ENCODE data around the gene TERF2IP. TPM values are rescaled to one million over a fixed set of nuclear protein-coding genes. Genes with fewer than 3 reads are reported as not detected.

Gene TERF2IP
- total and polyA plus RNA-seq, 9 of the 15 experiments (the other 6 are each of a cell fraction or from before 2014, with no cell fraction given) = 14.5 to 64.2 (median 47.0) TPM

DNA sequence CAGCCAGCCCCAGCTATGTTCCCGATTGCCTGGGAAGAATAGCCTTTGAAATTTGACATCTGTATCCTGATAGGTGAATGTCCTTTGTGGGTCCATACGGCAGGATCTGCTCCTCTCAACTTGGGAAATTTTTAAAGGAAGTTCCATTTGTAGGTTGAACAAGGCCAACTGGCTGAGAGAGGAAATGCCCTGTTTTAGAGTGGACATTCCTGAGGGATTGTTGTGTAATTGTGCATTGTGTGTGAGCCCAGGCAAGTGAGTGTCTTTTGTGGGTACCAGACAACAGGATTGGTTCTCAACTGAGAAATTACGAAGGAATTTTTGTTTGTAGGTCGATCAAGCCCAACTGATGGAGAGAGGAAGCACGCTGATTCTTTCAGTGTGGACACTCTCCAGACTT lies 31.8 kb downstream of the TERF2IP start:
- FAIRE-seq (no peak), DNase-seq (ENCODE audit: extremely low read depth in 1 of 4, low spot score in 3 of 4) (no peak), ATAC-seq (no peak)
- H3K4me2 ChIP-seq (ENCODE audit: insufficient read depth, low read length) = no peak overlapping the region
- H3K36me3 ChIP-seq (ENCODE audit: control insufficient read depth, insufficient read depth, low read length) = no peaks in the 10 kb centered on the region
- WGBS (ENCODE audit: insufficient coverage, low coverage, missing lambda C conversion rate) = 3% methylated on average over 5 of the region's 5 CpGs
- no peak overlapping the region for H3K9ac ChIP-seq (ENCODE audit: insufficient read depth in 1 of 2, low read depth in 2 of 2, low read length in 2 of 2)
- BruUV-seq (replicated peaks) = no TSS peak
- no peak overlapping the region for H3K27ac ChIP-seq (ENCODE audit: extremely low read depth, low read depth, low read length)
- H2AFZ ChIP-seq (ENCODE audit: low read depth, low read length) = no peak overlapping the region
- no peak overlapping the region for H3K4me3 ChIP-seq
- ChIA-PET POLR2A (no interaction called here), CTCF (ENCODE audit: low intra/inter-chr PET ratio) (no interaction called here)
- H3K9me3 ChIP-seq (replicated peaks; ENCODE audit: control insufficient read depth, insufficient read depth, low read depth, low read length) = no peaks in the 10 kb centered on the region
- H3K4me1 ChIP-seq (replicated peaks in 1 of 2; ENCODE audit: control insufficient read depth in 2 of 2, insufficient read depth in 2 of 2, low read length in 2 of 2) = no peaks in the 10 kb centered on the region
- H4K20me1 ChIP-seq (replicated peaks; ENCODE audit: control insufficient read depth, insufficient read depth, low read length) = 0 out of 2 replicates have a peak, but pooled peaks cover 2% of the 10 kb centered on the region
- no peak for TF ChIP-seq ZNF174 (CRISPR knock-in tag; IDR thresholded peaks at IDR 0.05)
- TF ChIP-seq, protein P1, sequence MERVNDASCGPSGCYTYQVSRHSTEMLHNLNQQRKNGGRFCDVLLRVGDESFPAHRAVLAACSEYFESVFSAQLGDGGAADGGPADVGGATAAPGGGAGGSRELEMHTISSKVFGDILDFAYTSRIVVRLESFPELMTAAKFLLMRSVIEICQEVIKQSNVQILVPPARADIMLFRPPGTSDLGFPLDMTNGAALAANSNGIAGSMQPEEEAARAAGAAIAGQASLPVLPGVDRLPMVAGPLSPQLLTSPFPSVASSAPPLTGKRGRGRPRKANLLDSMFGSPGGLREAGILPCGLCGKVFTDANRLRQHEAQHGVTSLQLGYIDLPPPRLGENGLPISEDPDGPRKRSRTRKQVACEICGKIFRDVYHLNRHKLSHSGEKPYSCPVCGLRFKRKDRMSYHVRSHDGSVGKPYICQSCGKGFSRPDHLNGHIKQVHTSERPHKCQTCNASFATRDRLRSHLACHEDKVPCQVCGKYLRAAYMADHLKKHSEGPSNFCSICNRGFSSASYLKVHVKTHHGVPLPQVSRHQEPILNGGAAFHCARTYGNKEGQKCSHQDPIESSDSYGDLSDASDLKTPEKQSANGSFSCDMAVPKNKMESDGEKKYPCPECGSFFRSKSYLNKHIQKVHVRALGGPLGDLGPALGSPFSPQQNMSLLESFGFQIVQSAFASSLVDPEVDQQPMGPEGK (CRISPR knock-in tag; IDR thresholded peaks at IDR 0.05; ENCODE audit: borderline replicate concordance) = no peak
- no peak for TF ChIP-seq EP300 (IDR thresholded peaks at IDR 0.05; ENCODE audit: low read length)
- no peak for TF ChIP-seq ZNF384 (IDR thresholded peaks at IDR 0.05; ENCODE audit: low read depth, low read length)
- no peak for TF ChIP-seq CSDE1 (IDR thresholded peaks at IDR 0.05)
- no peak for TF ChIP-seq ATF3 (IDR thresholded peaks at IDR 0.05)
- TF ChIP-seq ATF3 (CRISPR knock-in tag; conservative IDR thresholded peaks at IDR 0.05) = no peak
- no peak for TF ChIP-seq CEBPB (tag; IDR thresholded peaks at IDR 0.05)
- TF ChIP-seq EP400 (IDR thresholded peaks at IDR 0.05) = no peak
- no peak for TF ChIP-seq IFI16 (CRISPR knock-in tag; IDR thresholded peaks at IDR 0.05)
- no peak for TF ChIP-seq TFAP4 (CRISPR knock-in tag; IDR thresholded peaks at IDR 0.05; ENCODE audit: borderline replicate concordance)
- no peak for TF ChIP-seq HMBOX1 (IDR thresholded peaks at IDR 0.05)
- no peak for TF ChIP-seq ZNF124 (CRISPR knock-in tag; IDR thresholded peaks at IDR 0.05)
- intact Hi-C loops (cut with micrococcal nuclease) (no loop called here), in situ Hi-C loops (cut with MboI) (no loop called here)
- H3K27me3 ChIP-seq (ENCODE audit: control insufficient read depth in 2 of 2, insufficient read depth in 2 of 2, low read length in 2 of 2) = peaks cover 16 to 40% of the 10 kb centered on the region in 2 experiments; a peak in 4 of 5 replicates
- H3K9me1 ChIP-seq (ENCODE audit: control insufficient read depth, insufficient read depth, low read length) = no peaks in the 10 kb centered on the region
- H3K79me2 ChIP-seq (ENCODE audit: control insufficient read depth, insufficient read depth, low read length) = no peaks in the 10 kb centered on the region

Data from K562 (cell line).